Liver (tissue), 9 donors: ENCODE results near the gene RHOT2. TPM values are rescaled to one million over a fixed set of nuclear protein-coding genes. Genes with fewer than 3 reads are reported as not detected.

ENCODE experiments used
- DNase-seq: peaks from one replicate; pipeline ENCODE4 v3.0.0-alpha.2; 2017; ENCODE audit warnings: low spot score
- H3K27ac ChIP-seq, 2 donors: one replicate each; pipeline ENCODE4 v1.7.0; 2013; ENCODE audit warnings: inconsistent platforms in 2 of 2, low read length in 2 of 2, control low read depth in 1 of 2, low read depth in 1 of 2, mild to moderate bottlenecking in 1 of 2
- H3K27me3 ChIP-seq, 4 donors: one replicate each; pipeline versions ENCODE4 v1.6.1 to v1.7.0; 2013; ENCODE audit warnings: low read length in 3 of 4, inconsistent platforms in 1 of 4, mild to moderate bottlenecking in 1 of 4, moderate library complexity in 1 of 4; ENCODE audit not compliant: control insufficient read depth in 4 of 4, insufficient read depth in 4 of 4
- H3K36me3 ChIP-seq, 4 donors: one replicate each; pipeline versions ENCODE4 v1.6.1 to v1.7.0; 2013; ENCODE audit warnings: low read length in 3 of 4, mild to moderate bottlenecking in 3 of 4, low read depth in 1 of 4, moderate library complexity in 1 of 4; ENCODE audit not compliant: control insufficient read depth in 4 of 4, insufficient read depth in 3 of 4
- H3K4me1 ChIP-seq, 4 donors: one replicate each; pipeline versions ENCODE4 v1.6.1 to v1.7.0; 2013; ENCODE audit warnings: low read length in 3 of 4, mild to moderate bottlenecking in 3 of 4, moderate library complexity in 1 of 4; ENCODE audit not compliant: control insufficient read depth in 4 of 4, insufficient read depth in 4 of 4
- H3K4me3 ChIP-seq, 3 donors: one replicate each; pipeline versions ENCODE4 v1.6.1 to v1.7.0; 2013; ENCODE audit warnings: low read length in 3 of 3, control low read depth in 1 of 3, low read depth in 1 of 3, mild to moderate bottlenecking in 1 of 3
- H3K9ac ChIP-seq, 2 donors: one replicate each; pipeline ENCODE4 v1.7.0; 2013; ENCODE audit warnings: low read length in 2 of 2, mild to moderate bottlenecking in 2 of 2, moderate library complexity in 2 of 2, control low read depth in 1 of 2, low read depth in 1 of 2
- H3K9me3 ChIP-seq, 4 donors: one replicate each; pipeline versions ENCODE4 v1.6.1 to v1.7.0; 2013; ENCODE audit warnings: low read length in 3 of 4; ENCODE audit not compliant: control insufficient read depth in 4 of 4
- CTCF ChIP-seq: fragments of 150-350 bp; IDR thresholded peaks from 2 replicates; pipeline ENCODE4 v1.5.1; 2017; ENCODE audit warnings: improper control_type of control experiment, low read depth, low read length; ENCODE audit not compliant: missing input control
- EGR1 ChIP-seq, 2 donors: IDR thresholded peaks; 2 replicates each; pipeline ENCODE4 v1.6.1; 2016 to 2018; ENCODE audit warnings: antibody characterized with exemption in 2 of 2, low read depth in 2 of 2
- FOXA2 ChIP-seq: IDR thresholded peaks from 2 replicates; pipeline ENCODE4 v1.6.1; 2016; ENCODE audit warnings: antibody characterized with exemption
- GABPA ChIP-seq, 2 donors: IDR thresholded peaks in 1 of 2; conservative IDR thresholded peaks in 1 of 2; 2 replicates each; pipeline ENCODE4 v1.6.1; 2016; ENCODE audit warnings: antibody characterized with exemption in 2 of 2, mild to moderate bottlenecking in 1 of 2, moderate library complexity in 1 of 2
- HNF4A ChIP-seq, 2 donors: conservative IDR thresholded peaks; 2 replicates each; pipeline ENCODE4 v1.6.1; 2016; ENCODE audit warnings: antibody characterized with exemption in 2 of 2, mild to moderate bottlenecking in 2 of 2
- HNF4G ChIP-seq: IDR thresholded peaks from 2 replicates; pipeline ENCODE4 v1.6.1; 2016; ENCODE audit warnings: antibody characterized with exemption
- MAX ChIP-seq: IDR thresholded peaks from 2 replicates; pipeline ENCODE4 v1.6.1; 2016; ENCODE audit warnings: antibody characterized with exemption
- SP1 ChIP-seq: IDR thresholded peaks from 2 replicates; pipeline ENCODE4 v1.6.1; 2018; ENCODE audit warnings: antibody characterized with exemption, mild to moderate bottlenecking
- TAF1 ChIP-seq: conservative IDR thresholded peaks from 2 replicates; pipeline ENCODE4 v1.6.1; 2016; ENCODE audit warnings: antibody characterized with exemption, mild to moderate bottlenecking
- WGBS: extraction: QIAGEN DNeasy Blood & Tissue Kit; methylation state at CpG from one replicate; pipeline ENCODE4 v1.1.7; 2013; 5-methylcytosine and 5-hydroxymethylcytosine counted together
- polyA plus RNA-seq, 2 donors: library from polyadenylated mRNA; stranded (reverse) in 1 of 2; unstranded in 1 of 2; fragments of 200-250 nt in 1 of 2; fragments of >200 nt in 1 of 2; fragmentation: Nextera tagmentation in 1 of 2; extraction: Ambion mirVana in 1 of 2; gene quantifications; one replicate each; pipeline versions ENCODE4 v1.2.1 to v1.2.3, GENCODE V29; 2013 to 2015
- total RNA-seq, 2 donors: library from RNA; depleted of rRNA; stranded (reverse); fragments of >200 nt; gene quantifications; one replicate each; pipeline ENCODE4 v1.2.3, GENCODE V29; 2014
- TF ChIP-seq, protein P1 (sequence below): IDR thresholded peaks from 2 replicates; pipeline ENCODE4 v1.6.1; 2016; ENCODE audit warnings: antibody characterized with exemption, mild to moderate bottlenecking
- TF ChIP-seq, protein P2 (sequence below): IDR thresholded peaks from 2 replicates; pipeline ENCODE4 v1.6.1; 2016; ENCODE audit warnings: antibody characterized with exemption
- TF ChIP-seq, protein P3 (sequence below): IDR thresholded peaks from 2 replicates; pipeline ENCODE4 v1.6.1; 2016; ENCODE audit warnings: antibody characterized with exemption
- donor health status: healthy.
- donor health status: healthy.
- donor health status: healthy.
- donor health status: healthy.
- donor health status: healthy.

Gene RHOT2
- total and polyA plus RNA-seq, 4 donors = 20.8 to 37.9 (median 34.3) TPM

DNA sequence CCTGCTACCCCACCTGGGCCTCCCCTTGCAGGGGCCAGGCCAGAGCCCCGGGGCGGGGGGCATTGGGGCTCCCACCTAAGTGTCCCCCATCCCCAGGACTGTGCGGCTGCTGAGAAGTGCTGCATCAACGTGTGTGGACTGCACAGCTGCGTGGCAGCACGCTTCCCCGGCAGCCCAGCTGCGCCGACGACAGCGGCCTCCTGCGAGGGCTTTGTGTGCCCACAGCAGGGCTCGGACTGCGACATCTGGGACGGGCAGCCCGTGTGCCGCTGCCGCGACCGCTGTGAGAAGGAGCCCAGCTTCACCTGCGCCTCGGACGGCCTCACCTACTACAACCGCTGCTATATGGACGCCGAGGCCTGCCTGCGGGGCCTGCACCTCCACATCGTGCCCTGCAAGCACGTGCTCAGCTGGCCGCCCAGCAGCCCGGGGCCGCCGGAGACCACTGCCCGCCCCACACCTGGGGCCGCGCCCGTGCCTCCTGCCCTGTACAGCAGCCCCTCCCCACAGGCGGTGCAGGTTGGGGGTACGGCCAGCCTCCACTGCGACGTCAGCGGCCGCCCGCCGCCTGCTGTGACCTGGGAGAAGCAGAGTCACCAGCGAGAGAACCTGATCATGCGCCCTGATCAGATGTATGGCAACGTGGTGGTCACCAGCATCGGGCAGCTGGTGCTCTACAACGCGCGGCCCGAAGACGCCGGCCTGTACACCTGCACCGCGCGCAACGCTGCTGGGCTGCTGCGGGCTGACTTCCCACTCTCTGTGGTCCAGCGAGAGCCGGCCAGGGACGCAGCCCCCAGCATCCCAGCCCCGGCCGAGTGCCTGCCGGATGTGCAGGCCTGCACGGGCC, 35.2 kb upstream of the RHOT2 start:
- H3K27me3 ChIP-seq = no peaks in the 10 kb centered on the region
- H3K4me1 ChIP-seq = peaks cover 37 to 57% (median 47%) of the 10 kb centered on the region in 4 donors
- WGBS = 96% methylated on average over 67 of the region's 67 CpGs
- H3K4me3 ChIP-seq = no peak overlapping the region
- TF ChIP-seq TAF1 (no peak), EGR1 (IDR thresholded peaks at IDR 0.05; ENCODE audit: low read depth in 2 of 2) (no peak), SP1 (no peak), HNF4G (no peak), MAX (no peak), CTCF (no peak), GABPA (IDR thresholded peaks at IDR 0.05 in 1 of 2, conservative IDR thresholded peaks at IDR 0.05 in 1 of 2) (no peak), FOXA2 (no peak), HNF4A (conservative IDR thresholded peaks at IDR 0.05) (no peak)
- TF ChIP-seq, protein P1, sequence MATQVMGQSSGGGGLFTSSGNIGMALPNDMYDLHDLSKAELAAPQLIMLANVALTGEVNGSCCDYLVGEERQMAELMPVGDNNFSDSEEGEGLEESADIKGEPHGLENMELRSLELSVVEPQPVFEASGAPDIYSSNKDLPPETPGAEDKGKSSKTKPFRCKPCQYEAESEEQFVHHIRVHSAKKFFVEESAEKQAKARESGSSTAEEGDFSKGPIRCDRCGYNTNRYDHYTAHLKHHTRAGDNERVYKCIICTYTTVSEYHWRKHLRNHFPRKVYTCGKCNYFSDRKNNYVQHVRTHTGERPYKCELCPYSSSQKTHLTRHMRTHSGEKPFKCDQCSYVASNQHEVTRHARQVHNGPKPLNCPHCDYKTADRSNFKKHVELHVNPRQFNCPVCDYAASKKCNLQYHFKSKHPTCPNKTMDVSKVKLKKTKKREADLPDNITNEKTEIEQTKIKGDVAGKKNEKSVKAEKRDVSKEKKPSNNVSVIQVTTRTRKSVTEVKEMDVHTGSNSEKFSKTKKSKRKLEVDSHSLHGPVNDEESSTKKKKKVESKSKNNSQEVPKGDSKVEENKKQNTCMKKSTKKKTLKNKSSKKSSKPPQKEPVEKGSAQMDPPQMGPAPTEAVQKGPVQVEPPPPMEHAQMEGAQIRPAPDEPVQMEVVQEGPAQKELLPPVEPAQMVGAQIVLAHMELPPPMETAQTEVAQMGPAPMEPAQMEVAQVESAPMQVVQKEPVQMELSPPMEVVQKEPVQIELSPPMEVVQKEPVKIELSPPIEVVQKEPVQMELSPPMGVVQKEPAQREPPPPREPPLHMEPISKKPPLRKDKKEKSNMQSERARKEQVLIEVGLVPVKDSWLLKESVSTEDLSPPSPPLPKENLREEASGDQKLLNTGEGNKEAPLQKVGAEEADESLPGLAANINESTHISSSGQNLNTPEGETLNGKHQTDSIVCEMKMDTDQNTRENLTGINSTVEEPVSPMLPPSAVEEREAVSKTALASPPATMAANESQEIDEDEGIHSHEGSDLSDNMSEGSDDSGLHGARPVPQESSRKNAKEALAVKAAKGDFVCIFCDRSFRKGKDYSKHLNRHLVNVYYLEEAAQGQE = no peak
- TF ChIP-seq, protein P2, sequence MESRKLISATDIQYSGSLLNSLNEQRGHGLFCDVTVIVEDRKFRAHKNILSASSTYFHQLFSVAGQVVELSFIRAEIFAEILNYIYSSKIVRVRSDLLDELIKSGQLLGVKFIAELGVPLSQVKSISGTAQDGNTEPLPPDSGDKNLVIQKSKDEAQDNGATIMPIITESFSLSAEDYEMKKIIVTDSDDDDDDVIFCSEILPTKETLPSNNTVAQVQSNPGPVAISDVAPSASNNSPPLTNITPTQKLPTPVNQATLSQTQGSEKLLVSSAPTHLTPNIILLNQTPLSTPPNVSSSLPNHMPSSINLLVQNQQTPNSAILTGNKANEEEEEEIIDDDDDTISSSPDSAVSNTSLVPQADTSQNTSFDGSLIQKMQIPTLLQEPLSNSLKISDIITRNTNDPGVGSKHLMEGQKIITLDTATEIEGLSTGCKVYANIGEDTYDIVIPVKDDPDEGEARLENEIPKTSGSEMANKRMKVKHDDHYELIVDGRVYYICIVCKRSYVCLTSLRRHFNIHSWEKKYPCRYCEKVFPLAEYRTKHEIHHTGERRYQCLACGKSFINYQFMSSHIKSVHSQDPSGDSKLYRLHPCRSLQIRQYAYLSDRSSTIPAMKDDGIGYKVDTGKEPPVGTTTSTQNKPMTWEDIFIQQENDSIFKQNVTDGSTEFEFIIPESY = no peak
- peaks cover 0 to 9% (median 0%) of the 10 kb centered on the region in 4 donors for H3K36me3 ChIP-seq
- DNase-seq = no peak
- H3K27ac ChIP-seq = no peak overlapping the region
- no peak overlapping the region for H3K9ac ChIP-seq
- H3K9me3 ChIP-seq = no peaks in the 10 kb centered on the region

GRCh38 chr16:633336-634050, 34.4 kb upstream of the RHOT2 start:
- H3K4me3 ChIP-seq = no peak overlapping the region
- H3K4me1 ChIP-seq = peaks cover 34 to 55% (median 44%) of the 10 kb centered on the region in 4 donors
- H3K9ac ChIP-seq = no peak overlapping the region
- H3K27ac ChIP-seq = no peak overlapping the region
- H3K36me3 ChIP-seq = peaks cover 0 to 7% (median 0%) of the 10 kb centered on the region in 4 donors
- no peaks in the 10 kb centered on the region for H3K9me3 ChIP-seq
- DNase-seq = no peak
- WGBS = 98% methylated on average over 74 of the region's 74 CpGs
- H3K27me3 ChIP-seq = no peaks in the 10 kb centered on the region
- TF ChIP-seq TAF1 (no peak), GABPA (IDR thresholded peaks at IDR 0.05 in 1 of 2, conservative IDR thresholded peaks at IDR 0.05 in 1 of 2) (no peak), FOXA2 (no peak), SP1 (no peak), HNF4G (no peak), EGR1 (IDR thresholded peaks at IDR 0.05; ENCODE audit: low read depth in 2 of 2) (no peak)
- TF ChIP-seq, protein P2 = no peak
- TF ChIP-seq, protein P3, sequence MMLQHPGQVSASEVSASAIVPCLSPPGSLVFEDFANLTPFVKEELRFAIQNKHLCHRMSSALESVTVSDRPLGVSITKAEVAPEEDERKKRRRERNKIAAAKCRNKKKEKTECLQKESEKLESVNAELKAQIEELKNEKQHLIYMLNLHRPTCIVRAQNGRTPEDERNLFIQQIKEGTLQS = no peak
- TF ChIP-seq, protein P1 = no peak
